HEK293 (cell line): ENCODE results near the gene ALDH16A1.

Experiments used
- EGR2 ChIP-seq: fragments of 450-650 bp; formaldehyde crosslinking; IDR thresholded peaks from 2 replicates; pipeline ENCODE4 v1.5.1; 2016; ENCODE audit warnings: low read depth, missing biosample characterization, missing genetic modification characterization
- IKZF3 ChIP-seq: fragments of 450-650 bp; IDR thresholded peaks from 2 replicates; pipeline ENCODE4 v1.5.0; 2018; ENCODE audit warnings: missing biosample characterization, mild to moderate bottlenecking, missing genetic modification characterization, moderate library complexity
- KLF1 ChIP-seq: fragments of 450-650 bp; formaldehyde crosslinking; IDR thresholded peaks from 2 replicates; pipeline ENCODE4 v1.5.1; 2016; ENCODE audit warnings: missing biosample characterization, missing genetic modification characterization
- KLF8 ChIP-seq: fragments of 450-650 bp; formaldehyde crosslinking; IDR thresholded peaks from 2 replicates; pipeline ENCODE4 v1.5.1; 2016; ENCODE audit warnings: missing biosample characterization, missing genetic modification characterization
- OSR2 ChIP-seq: fragments of 450-650 bp; formaldehyde crosslinking; IDR thresholded peaks from 2 replicates; pipeline ENCODE4 v1.5.1; 2016; ENCODE audit warnings: missing biosample characterization, missing genetic modification characterization
- REPIN1 ChIP-seq: fragments of 450-650 bp; formaldehyde crosslinking; IDR thresholded peaks from 2 replicates; pipeline ENCODE4 v1.5.1; 2017; ENCODE audit warnings: missing biosample characterization, missing genetic modification characterization, low read depth
- SCRT2 ChIP-seq: fragments of 450-650 bp; formaldehyde crosslinking; IDR thresholded peaks from 2 replicates; pipeline ENCODE4 v1.5.1; 2016; ENCODE audit warnings: missing biosample characterization, missing genetic modification characterization
- ZBTB6 ChIP-seq: fragments of 450-650 bp; formaldehyde crosslinking; IDR thresholded peaks from 2 replicates; pipeline ENCODE4 v1.5.1; 2017; ENCODE audit warnings: missing biosample characterization, missing genetic modification characterization
- ZFP3 ChIP-seq: fragments of 450-650 bp; formaldehyde crosslinking; IDR thresholded peaks from 2 replicates; pipeline ENCODE4 v1.5.1; 2016; ENCODE audit warnings: low read depth, missing biosample characterization, missing genetic modification characterization
- ZFP37 ChIP-seq: fragments of 450-650 bp; formaldehyde crosslinking; IDR thresholded peaks from 2 replicates; pipeline ENCODE4 v1.5.1; 2016; ENCODE audit warnings: missing biosample characterization, missing genetic modification characterization
- ZNF140 ChIP-seq: fragments of 450-650 bp; formaldehyde crosslinking; IDR thresholded peaks from 2 replicates; pipeline ENCODE4 v1.5.1; 2016; ENCODE audit warnings: missing biosample characterization, missing genetic modification characterization
- ZNF155 ChIP-seq: fragments of 450-650 bp; formaldehyde crosslinking; IDR thresholded peaks from 2 replicates; pipeline ENCODE4 v1.5.1; 2016; ENCODE audit warnings: missing biosample characterization, missing genetic modification characterization
- ZNF16 ChIP-seq: fragments of 450-650 bp; formaldehyde crosslinking; IDR thresholded peaks from 2 replicates; pipeline ENCODE4 v1.5.1; 2016; ENCODE audit warnings: low read depth, missing biosample characterization, missing genetic modification characterization
- ZNF175 ChIP-seq: fragments of 450-650 bp; formaldehyde crosslinking; IDR thresholded peaks from 2 replicates; pipeline ENCODE4 v1.5.1; 2016; ENCODE audit warnings: missing biosample characterization, missing genetic modification characterization
- ZNF19 ChIP-seq: fragments of 450-650 bp; formaldehyde crosslinking; IDR thresholded peaks from 2 replicates; pipeline ENCODE4; 2016; ENCODE audit warnings: missing biosample characterization, missing genetic modification characterization, low read depth
- ZNF2 ChIP-seq: fragments of 450-650 bp; formaldehyde crosslinking; IDR thresholded peaks from 2 replicates; pipeline ENCODE4 v1.5.1; 2016; ENCODE audit warnings: missing biosample characterization, missing genetic modification characterization
- ZNF211 ChIP-seq: fragments of 450-650 bp; formaldehyde crosslinking; IDR thresholded peaks from 2 replicates; pipeline ENCODE4 v1.5.1; 2016; ENCODE audit warnings: low read depth, missing biosample characterization, missing genetic modification characterization
- ZNF223 ChIP-seq: fragments of 450-650 bp; formaldehyde crosslinking; IDR thresholded peaks from 2 replicates; pipeline ENCODE4 v1.5.1; 2016; ENCODE audit warnings: missing biosample characterization, missing genetic modification characterization
- ZNF302 ChIP-seq: fragments of 450-650 bp; formaldehyde crosslinking; IDR thresholded peaks from 2 replicates; pipeline ENCODE4 v1.5.1; 2016; ENCODE audit warnings: missing biosample characterization, missing genetic modification characterization, low read depth
- ZNF311 ChIP-seq: fragments of 450-650 bp; formaldehyde crosslinking; IDR thresholded peaks from 2 replicates; pipeline ENCODE4 v1.5.1; 2017; ENCODE audit warnings: missing biosample characterization, missing genetic modification characterization, borderline replicate concordance
- ZNF426 ChIP-seq: fragments of 450-650 bp; formaldehyde crosslinking; IDR thresholded peaks from 2 replicates; pipeline ENCODE4 v1.5.1; 2017; ENCODE audit warnings: missing biosample characterization, missing genetic modification characterization, mild to moderate bottlenecking, inconsistent platforms, moderate library complexity
- ZNF433 ChIP-seq: fragments of 450-650 bp; formaldehyde crosslinking; IDR thresholded peaks from 2 replicates; pipeline ENCODE4 v1.5.1; 2016; ENCODE audit warnings: missing biosample characterization, missing genetic modification characterization, low read depth
- ZNF473 ChIP-seq: fragments of 450-650 bp; formaldehyde crosslinking; IDR thresholded peaks from 2 replicates; pipeline ENCODE4 v1.5.1; 2017; ENCODE audit warnings: missing biosample characterization, missing genetic modification characterization
- ZNF530 ChIP-seq: fragments of 450-650 bp; formaldehyde crosslinking; IDR thresholded peaks from 2 replicates; pipeline ENCODE4 v1.5.1; 2016; ENCODE audit warnings: low read depth, missing biosample characterization, missing genetic modification characterization
- ZNF555 ChIP-seq: fragments of 450-650 bp; formaldehyde crosslinking; conservative IDR thresholded peaks from 2 replicates; pipeline ENCODE4 v1.5.1; 2017; ENCODE audit warnings: missing biosample characterization, mild to moderate bottlenecking, missing genetic modification characterization, inconsistent platforms
- ZNF600 ChIP-seq: fragments of 450-650 bp; formaldehyde crosslinking; IDR thresholded peaks from 2 replicates; pipeline ENCODE4 v1.5.1; 2016; ENCODE audit warnings: missing biosample characterization, missing genetic modification characterization
- ZNF677 ChIP-seq: fragments of 450-650 bp; IDR thresholded peaks from 2 replicates; pipeline ENCODE4 v1.5.0; 2018; ENCODE audit warnings: missing biosample characterization, mild to moderate bottlenecking, missing genetic modification characterization, moderate library complexity
- ZNF76 ChIP-seq: fragments of 450-650 bp; formaldehyde crosslinking; IDR thresholded peaks from 2 replicates; pipeline ENCODE4; 2016; ENCODE audit warnings: low read depth, missing biosample characterization, missing genetic modification characterization, borderline replicate concordance
- ZNF785 ChIP-seq: fragments of 450-650 bp; formaldehyde crosslinking; IDR thresholded peaks from 2 replicates; pipeline ENCODE4 v1.5.1; 2016; ENCODE audit warnings: missing biosample characterization, missing genetic modification characterization
- TF ChIP-seq, protein P1 (sequence below): fragments of 450-650 bp; formaldehyde crosslinking; IDR thresholded peaks from 2 replicates; pipeline ENCODE4 v1.5.1; 2016; ENCODE audit warnings: missing biosample characterization, missing genetic modification characterization
- TF ChIP-seq, protein P2 (sequence below): fragments of 450-650 bp; IDR thresholded peaks from 2 replicates; pipeline ENCODE4 v1.5.1; 2018; ENCODE audit warnings: missing biosample characterization, missing genetic modification characterization
- TF ChIP-seq, protein P3 (sequence below): fragments of 450-650 bp; formaldehyde crosslinking; conservative IDR thresholded peaks from 2 replicates; pipeline ENCODE4 v1.5.1; 2016; ENCODE audit warnings: low read depth, missing biosample characterization, missing genetic modification characterization

The ALDH16A1 gene

DNA sequence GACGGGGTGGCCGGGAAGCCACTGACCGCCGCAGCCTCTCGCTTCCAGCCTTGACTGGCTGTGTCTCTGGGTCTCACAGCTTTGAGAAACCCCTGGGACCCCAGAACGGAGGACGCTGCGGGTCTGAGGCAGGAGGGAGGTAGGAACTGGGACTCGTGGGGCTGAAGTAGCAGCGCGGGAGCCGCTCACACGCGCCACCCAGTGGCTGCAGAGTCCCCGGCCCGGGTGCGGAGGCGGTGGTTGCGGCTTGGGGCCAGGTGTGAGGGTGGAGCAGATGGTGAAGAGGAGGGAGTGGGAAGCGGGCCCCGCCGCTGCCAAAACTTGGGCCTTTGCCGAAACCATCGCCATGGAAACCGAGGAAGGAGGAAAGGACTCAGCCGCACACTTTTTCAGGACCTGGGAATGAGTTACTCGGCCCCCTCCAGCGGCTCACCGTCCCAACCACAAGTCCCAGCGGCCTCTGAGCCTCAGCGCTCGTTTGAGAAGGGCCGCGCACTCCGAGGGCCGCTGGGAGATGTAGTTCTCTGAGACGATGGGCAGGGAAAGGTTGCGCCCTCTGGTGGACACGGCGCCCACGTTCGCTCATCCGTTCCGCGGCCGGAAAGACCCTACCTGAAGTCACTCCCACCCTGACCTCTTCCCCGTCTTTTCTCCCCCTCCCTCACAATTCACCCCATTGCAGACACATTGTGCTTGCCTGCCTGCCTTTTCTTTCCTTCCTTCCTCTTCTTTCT is 9.5 kb upstream of the ALDH16A1 start (continued):
- TF ChIP-seq, protein P1, sequence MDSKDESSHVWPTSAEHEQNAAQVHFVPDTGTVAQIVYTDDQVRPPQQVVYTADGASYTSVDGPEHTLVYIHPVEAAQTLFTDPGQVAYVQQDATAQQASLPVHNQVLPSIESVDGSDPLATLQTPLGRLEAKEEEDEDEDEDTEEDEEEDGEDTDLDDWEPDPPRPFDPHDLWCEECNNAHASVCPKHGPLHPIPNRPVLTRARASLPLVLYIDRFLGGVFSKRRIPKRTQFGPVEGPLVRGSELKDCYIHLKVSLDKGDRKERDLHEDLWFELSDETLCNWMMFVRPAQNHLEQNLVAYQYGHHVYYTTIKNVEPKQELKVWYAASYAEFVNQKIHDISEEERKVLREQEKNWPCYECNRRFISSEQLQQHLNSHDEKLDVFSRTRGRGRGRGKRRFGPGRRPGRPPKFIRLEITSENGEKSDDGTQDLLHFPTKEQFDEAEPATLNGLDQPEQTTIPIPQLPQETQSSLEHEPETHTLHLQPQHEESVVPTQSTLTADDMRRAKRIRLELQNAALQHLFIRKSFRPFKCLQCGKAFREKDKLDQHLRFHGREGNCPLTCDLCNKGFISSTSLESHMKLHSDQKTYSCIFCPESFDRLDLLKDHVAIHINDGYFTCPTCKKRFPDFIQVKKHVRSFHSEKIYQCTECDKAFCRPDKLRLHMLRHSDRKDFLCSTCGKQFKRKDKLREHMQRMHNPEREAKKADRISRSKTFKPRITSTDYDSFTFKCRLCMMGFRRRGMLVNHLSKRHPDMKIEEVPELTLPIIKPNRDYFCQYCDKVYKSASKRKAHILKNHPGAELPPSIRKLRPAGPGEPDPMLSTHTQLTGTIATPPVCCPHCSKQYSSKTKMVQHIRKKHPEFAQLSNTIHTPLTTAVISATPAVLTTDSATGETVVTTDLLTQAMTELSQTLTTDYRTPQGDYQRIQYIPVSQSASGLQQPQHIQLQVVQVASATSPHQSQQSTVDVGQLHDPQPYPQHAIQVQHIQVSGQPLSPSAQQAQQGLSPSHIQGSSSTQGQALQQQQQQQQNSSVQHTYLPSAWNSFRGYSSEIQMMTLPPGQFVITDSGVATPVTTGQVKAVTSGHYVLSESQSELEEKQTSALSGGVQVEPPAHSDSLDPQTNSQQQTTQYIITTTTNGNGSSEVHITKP (tag by site-specific recombination): peak; percentile 85
- TF ChIP-seq ZNF302 (tag by site-specific recombination) (no peak), ZNF473 (tag by site-specific recombination) (no peak), ZFP37 (tag by site-specific recombination) (peak; percentile 90), ZBTB6 (tag by site-specific recombination) (0 out of 2 replicates have a peak, but pooled peaks have one; percentile 38), ZFP3 (tag by site-specific recombination) (no peak), ZNF555 (tag by site-specific recombination) (no peak), ZNF140 (no peak), OSR2 (tag by site-specific recombination) (peak; percentile 52; the same call in 1 of the 2 replicates), REPIN1 (tag by site-specific recombination) (0 out of 2 replicates have a peak, but pooled peaks have one; percentile 44), ZNF175 (tag by site-specific recombination) (no peak), ZNF600 (peak; percentile 56; the same call in 1 of the 2 replicates), ZNF2 (peak; percentile 88), KLF1 (tag by site-specific recombination) (peak; percentile 56), IKZF3 (tag by site-specific recombination) (0 out of 2 replicates have a peak, but pooled peaks have one; percentile 49), SCRT2 (tag by site-specific recombination) (0 out of 2 replicates have a peak, but pooled peaks have one; percentile 25), ZNF76 (tag by site-specific recombination) (peak; percentile 97), ZNF155 (tag by site-specific recombination) (no peak), ZNF426 (tag by site-specific recombination) (no peak), ZNF677 (tag by site-specific recombination) (no peak), ZNF311 (tag by site-specific recombination) (no peak), ZNF19 (tag by site-specific recombination) (no peak), EGR2 (peak; percentile 99), ZNF211 (no peak), ZNF785 (tag by site-specific recombination) (peak; percentile 21), ZNF433 (no peak), ZNF530 (tag by site-specific recombination) (no peak), KLF8 (peak; percentile 97), ZNF223 (tag by site-specific recombination) (no peak), ZNF16 (no peak)
- TF ChIP-seq, protein P2, sequence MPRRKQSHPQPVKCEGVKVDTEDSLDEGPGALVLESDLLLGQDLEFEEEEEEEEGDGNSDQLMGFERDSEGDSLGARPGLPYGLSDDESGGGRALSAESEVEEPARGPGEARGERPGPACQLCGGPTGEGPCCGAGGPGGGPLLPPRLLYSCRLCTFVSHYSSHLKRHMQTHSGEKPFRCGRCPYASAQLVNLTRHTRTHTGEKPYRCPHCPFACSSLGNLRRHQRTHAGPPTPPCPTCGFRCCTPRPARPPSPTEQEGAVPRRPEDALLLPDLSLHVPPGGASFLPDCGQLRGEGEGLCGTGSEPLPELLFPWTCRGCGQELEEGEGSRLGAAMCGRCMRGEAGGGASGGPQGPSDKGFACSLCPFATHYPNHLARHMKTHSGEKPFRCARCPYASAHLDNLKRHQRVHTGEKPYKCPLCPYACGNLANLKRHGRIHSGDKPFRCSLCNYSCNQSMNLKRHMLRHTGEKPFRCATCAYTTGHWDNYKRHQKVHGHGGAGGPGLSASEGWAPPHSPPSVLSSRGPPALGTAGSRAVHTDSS: peak; percentile 84
- TF ChIP-seq, protein P3, sequence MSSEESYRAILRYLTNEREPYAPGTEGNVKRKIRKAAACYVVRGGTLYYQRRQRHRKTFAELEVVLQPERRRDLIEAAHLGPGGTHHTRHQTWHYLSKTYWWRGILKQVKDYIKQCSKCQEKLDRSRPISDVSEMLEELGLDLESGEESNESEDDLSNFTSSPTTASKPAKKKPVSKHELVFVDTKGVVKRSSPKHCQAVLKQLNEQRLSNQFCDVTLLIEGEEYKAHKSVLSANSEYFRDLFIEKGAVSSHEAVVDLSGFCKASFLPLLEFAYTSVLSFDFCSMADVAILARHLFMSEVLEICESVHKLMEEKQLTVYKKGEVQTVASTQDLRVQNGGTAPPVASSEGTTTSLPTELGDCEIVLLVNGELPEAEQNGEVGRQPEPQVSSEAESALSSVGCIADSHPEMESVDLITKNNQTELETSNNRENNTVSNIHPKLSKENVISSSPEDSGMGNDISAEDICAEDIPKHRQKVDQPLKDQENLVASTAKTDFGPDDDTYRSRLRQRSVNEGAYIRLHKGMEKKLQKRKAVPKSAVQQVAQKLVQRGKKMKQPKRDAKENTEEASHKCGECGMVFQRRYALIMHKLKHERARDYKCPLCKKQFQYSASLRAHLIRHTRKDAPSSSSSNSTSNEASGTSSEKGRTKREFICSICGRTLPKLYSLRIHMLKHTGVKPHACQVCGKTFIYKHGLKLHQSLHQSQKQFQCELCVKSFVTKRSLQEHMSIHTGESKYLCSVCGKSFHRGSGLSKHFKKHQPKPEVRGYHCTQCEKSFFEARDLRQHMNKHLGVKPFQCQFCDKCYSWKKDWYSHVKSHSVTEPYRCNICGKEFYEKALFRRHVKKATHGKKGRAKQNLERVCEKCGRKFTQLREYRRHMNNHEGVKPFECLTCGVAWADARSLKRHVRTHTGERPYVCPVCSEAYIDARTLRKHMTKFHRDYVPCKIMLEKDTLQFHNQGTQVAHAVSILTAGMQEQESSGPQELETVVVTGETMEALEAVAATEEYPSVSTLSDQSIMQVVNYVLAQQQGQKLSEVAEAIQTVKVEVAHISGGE (tag by site-specific recombination): peak; percentile 88
